HG03571 (cell line): ENCODE results near the gene THSD1.
"Not testable (repeated sequence)": the region's sequence is repeated elsewhere in the genome, so short reads cannot be mapped to it uniquely, and the experiment has no call there.

Experiments
- ATAC-seq: cut with Tn5 transposase; IDR thresholded peaks from one replicate; pipeline ENCODE4 v1.9.1; 2021; ENCODE audit not compliant: unreplicated experiment

Gene THSD1

GRCh38 chr13:52356327-52356726 is 49.6 kb downstream of the THSD1 start:
- no peak for ATAC-seq

DNA sequence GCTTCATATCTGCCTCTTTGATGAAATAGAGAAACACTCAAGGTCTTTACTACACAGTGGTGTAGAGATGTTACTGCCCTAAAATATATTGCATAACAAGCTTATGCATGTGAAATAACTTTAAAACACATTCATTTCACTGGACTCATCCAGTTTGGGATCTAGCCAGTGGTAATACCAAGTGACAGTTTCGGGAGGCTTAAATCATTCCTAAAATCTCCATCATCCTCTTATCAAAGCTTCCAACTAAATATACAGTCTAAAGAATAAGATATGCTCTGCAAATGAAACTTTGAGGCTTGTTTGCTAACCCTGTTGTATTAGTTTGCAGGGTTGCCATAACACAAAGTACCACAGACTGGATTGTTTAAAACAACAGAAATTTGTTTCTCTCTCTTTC is 52.8 kb downstream of the THSD1 start:
- no peak for ATAC-seq

- ATAC-seq: no peak
Observed at GRCh38 chr13:52348983-52349780, 56.8 kb downstream of the THSD1 start.

DNA sequence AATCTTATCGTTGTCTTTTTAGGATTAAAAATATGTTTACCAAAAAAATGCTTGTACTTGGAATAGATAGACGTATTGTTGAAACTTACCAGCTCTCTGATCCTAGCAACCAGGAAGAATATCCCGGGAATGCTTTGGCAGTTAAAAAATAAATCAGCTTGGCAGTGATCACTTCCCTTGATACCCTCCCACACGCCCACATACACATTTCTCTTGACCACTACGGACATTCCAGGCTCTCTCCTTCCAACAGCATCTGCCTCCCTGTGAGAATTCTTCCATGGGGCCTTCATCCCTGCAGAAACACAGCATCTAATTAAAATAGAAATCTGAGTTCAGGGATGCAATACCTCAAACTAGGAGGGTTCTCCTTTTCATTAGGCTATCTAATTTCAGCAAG is 57.9 kb downstream of the THSD1 start:
- ATAC-seq: no peak

- no peak for ATAC-seq
Observed at GRCh38 chr13:52345631-52346251, 60.2 kb downstream of the THSD1 start.

DNA sequence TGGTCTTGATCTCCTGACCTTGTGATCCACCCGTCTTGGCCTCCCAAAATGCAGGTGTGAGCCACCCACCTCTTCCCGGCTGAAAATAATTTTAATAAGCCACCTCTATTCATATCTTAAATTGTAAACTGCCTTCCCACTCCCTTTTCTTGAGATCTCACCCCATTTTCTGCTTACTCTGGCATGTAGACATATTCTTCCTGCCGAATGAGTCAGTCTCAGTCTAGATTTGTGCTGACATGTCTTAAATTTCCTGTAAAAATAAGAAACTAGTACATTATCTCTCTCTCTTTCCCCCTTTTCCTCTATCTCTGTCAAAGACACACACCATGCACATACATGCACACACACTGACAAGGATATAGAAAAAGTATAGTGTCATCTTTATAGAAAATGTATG is 60.9 kb downstream of the THSD1 start:
- no peak for ATAC-seq

GRCh38 chr13:52344108-52344507 is 61.9 kb downstream of the THSD1 start:
- no peak for ATAC-seq

GRCh38 chr13:52342203-52342602 is 63.8 kb downstream of the THSD1 start:
- ATAC-seq: not testable (repeated sequence)

DNA sequence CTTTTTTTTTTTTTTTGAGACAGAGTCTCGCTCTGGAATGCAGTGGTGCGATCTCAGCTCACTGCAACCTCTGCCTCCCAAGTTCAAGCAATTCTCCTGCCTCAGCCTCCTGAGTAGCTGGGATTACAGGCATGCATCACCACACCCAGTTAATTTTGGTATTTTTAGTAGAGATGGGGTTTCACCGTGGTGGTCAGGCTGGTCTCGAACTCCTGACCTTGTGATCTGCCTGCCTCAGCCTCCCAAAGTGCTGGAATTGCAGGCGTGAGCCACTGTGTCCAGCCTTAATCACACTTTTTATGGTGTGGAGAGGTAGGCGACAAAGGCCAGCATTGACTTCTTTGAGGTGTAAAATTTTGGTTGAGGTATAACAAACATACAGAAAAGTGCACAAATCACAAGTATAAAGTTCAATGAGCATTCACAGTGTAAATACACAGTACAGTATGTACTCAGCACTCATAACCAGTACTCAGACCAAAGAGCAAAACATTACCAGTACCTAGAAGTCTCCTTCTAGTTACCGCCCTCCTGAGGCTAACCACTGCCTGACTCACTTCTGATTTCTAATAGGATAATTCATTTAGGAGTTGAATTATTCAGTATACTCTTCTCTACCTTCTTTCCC is 68.0 kb downstream of the THSD1 start:
- ATAC-seq: not testable (repeated sequence)

DNA sequence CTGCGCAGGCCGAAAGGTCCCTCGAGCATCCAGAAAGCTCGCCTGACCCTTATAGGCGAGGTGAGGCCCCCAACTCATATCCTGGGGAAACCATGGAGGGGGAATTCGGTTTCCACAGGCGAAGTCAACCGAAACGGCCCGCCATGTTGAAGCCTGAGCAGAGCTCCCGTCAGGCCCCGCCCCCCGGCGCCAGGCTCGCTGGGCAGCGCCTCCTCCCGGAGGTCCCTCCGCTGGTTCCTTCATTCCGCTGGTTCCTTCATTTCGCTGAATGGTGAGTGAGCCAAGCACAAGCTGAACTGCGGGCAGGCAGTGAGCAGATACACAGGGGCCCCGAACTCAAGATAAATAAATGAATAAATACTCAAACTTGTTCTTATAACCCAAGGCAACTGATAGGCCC is 71.9 kb downstream of the THSD1 start:
- ATAC-seq: not testable (repeated sequence)

GRCh38 chr13:52331844-52332243 is 74.1 kb downstream of the THSD1 start:
- ATAC-seq: not testable (repeated sequence)
